Loucy (cell line): ENCODE measurements around the gene DTL.
"Not testable (repeated sequence)": the region's sequence is repeated elsewhere in the genome, so short reads cannot be mapped to it uniquely, and the experiment has no call there.

Source experiments
- CTCF ChIP-seq: fragments of 200-600 bp; sonication (generic); conservative IDR thresholded peaks from 2 replicates; pipeline ENCODE4 v1.5.1; 2014; ENCODE audit warnings: mild to moderate bottlenecking, antibody characterized with exemption, low read length
- EZH2phosphoT487 ChIP-seq: fragments of 200-600 bp; IDR thresholded peaks from 2 replicates; pipeline ENCODE4 v1.6.1; 2018; ENCODE audit warnings: antibody characterized with exemption, mild to moderate bottlenecking, moderate library complexity, borderline replicate concordance

- TF ChIP-seq CTCF, EZH2phosphoT487: not testable (repeated sequence)
These were observed 12.6 kb upstream of the DTL start for GRCh38 chr1:212022908-212023307.
